ENCODE measurements around the gene PPP1R13B. TPM values are rescaled to one million over a fixed set of nuclear protein-coding genes. Genes with fewer than 3 reads are reported as not detected.

PPP1R13B gene
- total RNA-seq, 4 donors from 2014 or later = 10.7 to 48.3 (median 23.3) TPM

DNA sequence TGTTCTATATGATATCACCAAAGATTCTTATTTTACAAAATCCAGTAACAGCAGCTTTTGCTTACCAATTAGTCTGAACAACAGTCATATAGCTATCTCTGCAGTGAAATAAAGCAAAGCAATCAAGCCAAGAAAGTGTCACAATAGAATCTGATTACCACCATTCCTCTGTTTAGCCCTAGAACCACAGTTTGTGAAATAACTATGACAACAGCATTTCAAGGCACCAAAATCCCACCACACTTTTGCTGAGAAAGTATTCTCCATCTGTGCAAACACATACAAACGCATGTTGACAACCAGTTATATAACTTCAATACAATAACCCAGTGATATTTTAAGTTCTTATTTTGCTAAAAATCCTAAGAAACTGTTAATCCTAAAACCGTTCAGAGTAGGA lies 7.4 kb downstream of the PPP1R13B start:
- TF ChIP-seq POLR2A (IDR thresholded peaks at IDR 0.05) (no peak), EP300 (IDR thresholded peaks at IDR 0.05) (no peak), CTCF (IDR thresholded peaks at IDR 0.05) (no peak)
- no peak for DNase-seq (ENCODE audit: low spot score in 2 of 2)
- WGBS, 2 donors = 44 to 57% methylated on average over 2 of the region's 2 CpGs

DNA sequence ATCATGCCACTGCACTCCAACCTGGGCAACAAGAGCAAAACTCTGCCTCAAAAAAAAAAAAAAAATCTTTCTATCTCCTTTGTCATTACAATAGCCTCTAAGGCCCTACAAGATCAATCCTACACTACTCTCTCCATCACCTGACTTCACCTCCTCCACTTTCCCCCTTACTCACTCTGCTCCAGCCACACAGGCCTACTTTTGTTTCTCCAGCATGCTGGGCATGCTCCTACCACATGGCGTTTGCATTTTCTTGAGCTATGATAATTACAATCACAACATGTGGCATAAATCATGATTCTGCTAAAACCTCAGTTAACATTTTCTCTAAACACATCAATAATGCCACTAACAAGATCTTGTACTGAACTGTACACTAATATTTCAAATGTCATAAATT lies 7.8 kb downstream of the PPP1R13B start:
- Histone ChIP-seq H3K27ac (no peak overlapping the region), H3K4me1 (no peaks in the 10 kb centered on the region), H3K36me3 (no peaks in the 10 kb centered on the region), H3K4me3 (no peak overlapping the region), H3K27me3 (no peaks in the 10 kb centered on the region), H3K9me3 (no peaks in the 10 kb centered on the region)
- 52 to 58% methylated on average over 1 of the region's 1 CpG for WGBS, 2 donors
- TF ChIP-seq CTCF (IDR thresholded peaks at IDR 0.05) (no peak), EP300 (IDR thresholded peaks at IDR 0.05) (no peak), POLR2A (IDR thresholded peaks at IDR 0.05) (no peak)
- DNase-seq (ENCODE audit: low spot score in 2 of 2) = no peak

More for the DNA sequence above, 7.4 kb downstream of the PPP1R13B start:
- Histone ChIP-seq H3K27ac (no peak overlapping the region), H3K4me3 (no peak overlapping the region), H3K36me3 (no peaks in the 10 kb centered on the region), H3K4me1 (no peaks in the 10 kb centered on the region), H3K27me3 (no peaks in the 10 kb centered on the region), H3K9me3 (no peaks in the 10 kb centered on the region)

- Histone ChIP-seq H3K36me3 (no peaks in the 10 kb centered on the region), H3K9me3 (no peaks in the 10 kb centered on the region), H3K4me3 (no peak overlapping the region), H3K27ac (no peak overlapping the region), H3K4me1 (no peaks in the 10 kb centered on the region), H3K27me3 (no peaks in the 10 kb centered on the region)
- WGBS, 2 donors = 51 to 53% methylated on average over 1 of the region's 1 CpG
- TF ChIP-seq EP300 (IDR thresholded peaks at IDR 0.05) = no peak
- TF ChIP-seq CTCF (IDR thresholded peaks at IDR 0.05) = no peak
- no peak for TF ChIP-seq POLR2A (IDR thresholded peaks at IDR 0.05)
- DNase-seq (ENCODE audit: low spot score in 2 of 2) = no peak
Observed at GRCh38 chr14:103838117-103838516, 9.3 kb downstream of the PPP1R13B start.

DNA sequence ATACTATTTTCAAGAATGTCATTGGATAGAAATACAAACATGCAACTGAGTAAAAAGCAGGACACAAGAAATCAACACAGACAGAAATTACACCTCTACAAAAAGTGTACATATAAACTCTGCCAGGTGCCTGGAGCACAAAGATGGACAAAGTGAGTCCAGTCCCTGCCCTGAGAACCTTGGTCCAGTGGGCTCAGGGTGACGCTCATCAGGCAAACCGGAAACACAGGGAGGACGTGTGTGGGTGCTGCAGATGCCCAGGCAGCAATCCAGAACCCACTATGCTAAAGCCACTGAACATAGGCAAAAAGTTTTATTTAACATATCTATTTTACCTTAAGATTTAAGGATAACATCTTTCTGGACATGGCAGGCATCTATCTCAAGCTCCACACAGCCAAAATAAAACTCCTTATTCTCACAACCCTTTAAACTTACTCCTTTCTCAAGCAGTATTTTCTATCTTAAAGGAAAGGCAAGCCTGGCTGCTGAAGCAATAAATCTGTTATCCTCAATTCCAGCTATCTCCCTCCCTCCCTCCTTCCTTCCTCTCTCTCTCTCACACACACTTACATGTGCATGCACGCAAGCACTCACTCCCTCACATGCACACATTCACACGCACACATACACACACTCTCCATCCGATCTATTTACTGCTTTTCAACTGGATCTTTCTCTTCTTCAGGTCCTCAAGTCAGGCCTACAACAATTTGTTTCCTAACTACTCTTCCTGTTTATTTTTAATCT lies 10.2 kb downstream of the PPP1R13B start:
- Histone ChIP-seq H3K27me3 (no peaks in the 10 kb centered on the region), H3K36me3 (no peaks in the 10 kb centered on the region), H3K9me3 (no peaks in the 10 kb centered on the region), H3K4me3 (no peak overlapping the region), H3K27ac (no peak overlapping the region), H3K4me1 (no peaks in the 10 kb centered on the region)
- 71% methylated on average over 6 of the region's 6 CpGs for WGBS, 2 donors
- no peak for TF ChIP-seq POLR2A (IDR thresholded peaks at IDR 0.05)
- no peak for TF ChIP-seq CTCF (IDR thresholded peaks at IDR 0.05)
- no peak for TF ChIP-seq EP300 (IDR thresholded peaks at IDR 0.05)
- DNase-seq (ENCODE audit: low spot score in 2 of 2) = no peak

DNA sequence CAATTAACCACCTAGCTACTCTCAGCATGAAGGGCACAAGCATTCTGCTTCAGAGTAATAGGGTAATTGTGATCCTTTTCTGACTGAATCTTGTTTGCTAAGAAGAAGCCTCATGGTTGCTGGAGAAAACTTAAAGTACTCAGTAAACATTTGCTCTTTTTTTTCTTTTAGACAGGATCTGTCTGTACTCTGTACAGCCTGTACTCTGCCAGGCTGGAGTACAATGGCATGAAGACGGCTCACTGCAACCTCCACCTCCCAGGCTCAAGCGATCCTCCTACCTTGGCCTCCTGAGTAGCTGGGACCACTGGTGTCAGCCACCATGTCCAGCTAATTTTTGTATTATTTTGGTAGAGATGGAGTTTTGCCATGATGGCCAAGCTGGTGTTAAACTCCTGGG lies 12.4 kb downstream of the PPP1R13B start:
- Histone ChIP-seq H3K27ac (no peak overlapping the region), H3K36me3 (no peaks in the 10 kb centered on the region), H3K4me3 (no peak overlapping the region), H3K27me3 (no peaks in the 10 kb centered on the region), H3K4me1 (no peaks in the 10 kb centered on the region), H3K9me3 (no peaks in the 10 kb centered on the region)
- no peak for DNase-seq (ENCODE audit: low spot score in 2 of 2)
- no peak for TF ChIP-seq EP300 (IDR thresholded peaks at IDR 0.05)
- WGBS, 2 donors = 95% methylated on average over 2 of the region's 2 CpGs
